Osteocyte (in vitro differentiated cells): ENCODE measurements around the gene CYB561. TPM values are rescaled to one million over a fixed set of nuclear protein-coding genes. Genes with fewer than 3 reads are reported as not detected.

Experiments used
- DNase-seq: peaks from one replicate; pipeline ENCODE4 v3.0.0; 2021; ENCODE audit warnings: mixed read lengths; ENCODE audit not compliant: unreplicated experiment; ENCODE audit errors: extremely low spot score
- H3K27ac Mint-ChIP-seq: one replicate; pipeline ENCODE4 v1.8.0; 2021; ENCODE audit warnings: mild to moderate bottlenecking, mixed read lengths; ENCODE audit not compliant: unreplicated experiment
- H3K27me3 Mint-ChIP-seq: one replicate; pipeline ENCODE4 v1.8.0; 2021; ENCODE audit warnings: mixed read lengths; ENCODE audit not compliant: unreplicated experiment
- H3K36me3 Mint-ChIP-seq: one replicate; pipeline ENCODE4 v1.8.0; 2021; ENCODE audit warnings: mixed read lengths; ENCODE audit not compliant: unreplicated experiment
- H3K4me1 Mint-ChIP-seq: one replicate; pipeline ENCODE4 v1.8.0; 2021; ENCODE audit warnings: mixed read lengths; ENCODE audit not compliant: unreplicated experiment
- H3K4me3 Mint-ChIP-seq: one replicate; pipeline ENCODE4 v1.8.0; 2021; ENCODE audit warnings: mild to moderate bottlenecking, moderate library complexity, mixed read lengths; ENCODE audit not compliant: unreplicated experiment
- H3K9me3 Mint-ChIP-seq: one replicate; pipeline ENCODE4 v1.8.0; 2021; ENCODE audit warnings: mixed read lengths; ENCODE audit not compliant: unreplicated experiment
- total RNA-seq: library from RNA; stranded (reverse); gene quantifications from 2 replicates; pipeline ENCODE4 v1.2.1, GENCODE V29; 2021
- TF ChIP-seq, protein P1 (sequence below): fragments of 200-600 bp; sonication (generic); IDR thresholded peaks from 2 replicates; pipeline ENCODE4 v1.5.0; 2021; ENCODE audit warnings: antibody characterized with exemption, mild to moderate bottlenecking, moderate library complexity

The CYB561 gene
- total RNA-seq, 1 donor from 2014 or later, result 5.7 TPM

DNA sequence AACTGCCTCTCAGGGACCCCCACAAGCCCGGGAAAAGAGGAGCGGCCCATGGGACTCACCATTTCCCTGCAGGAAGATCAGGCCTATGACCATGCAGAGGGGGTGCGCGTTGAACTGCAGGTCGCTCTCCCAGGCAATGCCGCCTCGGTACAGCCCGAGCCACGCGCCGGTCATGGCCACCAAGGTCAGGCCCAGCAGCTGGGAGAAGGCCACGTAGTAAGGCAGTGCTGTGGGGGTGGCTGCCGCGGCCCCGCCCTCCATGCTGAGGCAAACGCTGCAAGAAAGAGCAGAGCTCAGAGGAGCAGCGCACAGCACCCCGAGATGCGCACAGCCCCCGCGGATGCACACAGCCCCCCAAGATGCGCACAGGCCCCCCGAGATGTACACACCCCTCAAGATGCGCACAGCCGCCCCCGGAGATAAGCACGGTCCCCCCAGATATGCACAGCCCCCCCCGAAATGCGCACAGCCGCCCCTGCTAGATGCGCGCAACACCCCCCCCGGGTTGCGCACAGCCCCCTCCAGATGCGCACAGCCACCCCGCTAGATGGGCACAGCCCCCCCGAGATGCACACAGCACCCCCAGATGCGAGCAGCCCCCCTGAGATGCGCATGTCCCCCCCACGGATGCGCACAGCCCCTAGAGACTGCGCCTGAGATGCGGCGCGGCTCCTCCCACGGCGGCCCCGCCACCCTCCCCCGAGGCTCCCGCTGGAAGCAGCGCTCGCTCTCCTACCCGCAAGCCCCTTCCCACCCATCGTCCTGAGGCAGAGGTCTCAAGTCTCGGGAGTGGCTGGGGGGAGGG lies 8.6 kb downstream of the CYB561 start:
- Mint-ChIP-seq H3K27ac (no peak overlapping the region), H3K27me3 (no peaks in the 10 kb centered on the region), H3K4me3 (no peak overlapping the region), H3K36me3 (no peaks in the 10 kb centered on the region), H3K9me3 (no peaks in the 10 kb centered on the region), H3K4me1 (peaks cover 34% of the 10 kb centered on the region)
- TF ChIP-seq, protein P1, sequence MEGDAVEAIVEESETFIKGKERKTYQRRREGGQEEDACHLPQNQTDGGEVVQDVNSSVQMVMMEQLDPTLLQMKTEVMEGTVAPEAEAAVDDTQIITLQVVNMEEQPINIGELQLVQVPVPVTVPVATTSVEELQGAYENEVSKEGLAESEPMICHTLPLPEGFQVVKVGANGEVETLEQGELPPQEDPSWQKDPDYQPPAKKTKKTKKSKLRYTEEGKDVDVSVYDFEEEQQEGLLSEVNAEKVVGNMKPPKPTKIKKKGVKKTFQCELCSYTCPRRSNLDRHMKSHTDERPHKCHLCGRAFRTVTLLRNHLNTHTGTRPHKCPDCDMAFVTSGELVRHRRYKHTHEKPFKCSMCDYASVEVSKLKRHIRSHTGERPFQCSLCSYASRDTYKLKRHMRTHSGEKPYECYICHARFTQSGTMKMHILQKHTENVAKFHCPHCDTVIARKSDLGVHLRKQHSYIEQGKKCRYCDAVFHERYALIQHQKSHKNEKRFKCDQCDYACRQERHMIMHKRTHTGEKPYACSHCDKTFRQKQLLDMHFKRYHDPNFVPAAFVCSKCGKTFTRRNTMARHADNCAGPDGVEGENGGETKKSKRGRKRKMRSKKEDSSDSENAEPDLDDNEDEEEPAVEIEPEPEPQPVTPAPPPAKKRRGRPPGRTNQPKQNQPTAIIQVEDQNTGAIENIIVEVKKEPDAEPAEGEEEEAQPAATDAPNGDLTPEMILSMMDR, result no peak
- no peak for DNase-seq

GRCh38 chr17:63436523-63437110 lies 9.5 kb downstream of the CYB561 start:
- Mint-ChIP-seq H3K4me3 (no peak overlapping the region), H3K27ac (no peak overlapping the region), H3K9me3 (no peaks in the 10 kb centered on the region), H3K27me3 (no peaks in the 10 kb centered on the region), H3K4me1 (peaks cover 35% of the 10 kb centered on the region), H3K36me3 (no peaks in the 10 kb centered on the region)
- TF ChIP-seq, protein P1, result no peak
- DNase-seq, result no peak

- no peaks in the 10 kb centered on the region for H3K9me3 Mint-ChIP-seq
- H3K4me3 Mint-ChIP-seq, result no peak overlapping the region
- no peak overlapping the region for H3K27ac Mint-ChIP-seq
Observed at GRCh38 chr17:63435681-63436522, 10.2 kb downstream of the CYB561 start.

GRCh38 chr17:63434951-63435571 lies 11.0 kb downstream of the CYB561 start:
- DNase-seq, result no peak
- H3K4me3 Mint-ChIP-seq, result no peak overlapping the region
- no peak overlapping the region for H3K27ac Mint-ChIP-seq
- H3K27me3 Mint-ChIP-seq, result no peaks in the 10 kb centered on the region
- H3K36me3 Mint-ChIP-seq, result no peaks in the 10 kb centered on the region
- TF ChIP-seq, protein P1, result no peak
- no peaks in the 10 kb centered on the region for H3K9me3 Mint-ChIP-seq
- peaks cover 28% of the 10 kb centered on the region for H3K4me1 Mint-ChIP-seq

More at GRCh38 chr17:63435681-63436522, 10.2 kb downstream of the CYB561 start:
- DNase-seq, result no peak
- Mint-ChIP-seq H3K27me3 (no peaks in the 10 kb centered on the region), H3K4me1 (peaks cover 34% of the 10 kb centered on the region), H3K36me3 (no peaks in the 10 kb centered on the region)
- TF ChIP-seq, protein P1, result no peak
